Measurements from ENCODE around the gene ZBTB8OS. TPM values are rescaled to one million over a fixed set of nuclear protein-coding genes. Genes with fewer than 3 reads are reported as not detected.

Gene ZBTB8OS
- total and polyA plus RNA-seq, 2 donors (not counting 1 experiment from before 2014, with no cell fraction given) = 38.0 to 92.3 TPM

DNA sequence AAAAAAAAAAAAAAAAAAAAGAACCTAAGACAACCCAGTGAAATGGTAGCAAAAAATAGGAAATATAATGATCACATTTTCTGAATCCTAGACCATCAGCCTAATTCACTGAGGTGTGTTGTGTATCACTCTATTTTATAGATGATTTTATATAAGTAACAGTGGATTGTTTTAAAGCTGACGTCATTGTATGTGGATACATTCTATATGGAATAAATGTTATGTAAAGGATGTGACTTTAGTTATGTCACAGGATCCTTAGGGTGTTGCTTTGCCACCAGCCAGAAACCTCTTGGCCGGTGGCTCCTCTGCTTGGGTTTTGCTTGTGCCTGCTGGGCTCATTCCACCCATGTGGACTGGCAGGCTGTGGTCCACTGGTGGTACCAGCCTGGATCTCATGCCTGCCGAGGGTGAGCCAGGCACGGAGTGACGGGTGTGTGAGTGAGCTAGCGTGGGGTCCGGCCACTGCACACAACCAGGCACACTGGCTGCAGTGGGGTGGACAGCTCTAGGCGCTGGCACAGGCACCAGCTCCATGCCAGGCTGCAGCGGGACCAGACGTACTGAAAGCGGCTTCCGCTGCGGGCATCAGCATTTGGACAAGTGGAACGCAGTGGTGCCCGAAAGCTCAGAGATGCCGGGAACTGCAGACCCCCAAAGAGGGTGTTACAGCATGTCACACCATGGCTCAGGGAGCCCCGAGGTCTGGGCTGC, 44.5 kb downstream of the ZBTB8OS start:
- Histone ChIP-seq H3K36me3 (ENCODE audit: control insufficient read depth, insufficient read depth, low read length) (peaks cover 2% of the 10 kb centered on the region), H3K4me2 (ENCODE audit: extremely low read depth, insufficient read depth, low read length) (no peak overlapping the region), H3K79me2 (ENCODE audit: control insufficient read depth, insufficient read depth, low read length) (no peaks in the 10 kb centered on the region), H3K27ac (ENCODE audit: insufficient read depth, low read length) (no peak overlapping the region), H3K9me3 (ENCODE audit: control insufficient read depth, insufficient read depth, low read depth, low read length) (no peaks in the 10 kb centered on the region), H4K20me1 (ENCODE audit: control insufficient read depth, extremely low read depth, insufficient read depth, low read length) (no peaks in the 10 kb centered on the region), H3K4me1 (ENCODE audit: control insufficient read depth, extremely low read depth, insufficient read depth, low read length) (no peaks in the 10 kb centered on the region), H3K4me3 (replicated peaks in 1 of 4; ENCODE audit: control extremely low read depth in 1 of 4, insufficient read depth in 1 of 4, low read depth in 3 of 4, low read length in 4 of 4) (no peak overlapping the region), H2AFZ (ENCODE audit: low read length) (no peak overlapping the region), H3K9ac (ENCODE audit: insufficient read depth, low read length) (no peak overlapping the region), H3K27me3 (ENCODE audit: control insufficient read depth, insufficient read depth, low read length) (no peaks in the 10 kb centered on the region)
- no peak for DNase-seq (ENCODE audit: low read depth in 2 of 2)
- TF ChIP-seq EZH2 (IDR thresholded peaks at IDR 0.05; ENCODE audit: low read length, missing control alignments) = no peak
- TF ChIP-seq CTCF (conservative IDR thresholded peaks at IDR 0.05 in 1 of 2, IDR thresholded peaks at IDR 0.05 in 1 of 2; ENCODE audit: low read depth in 1 of 2, low read length in 2 of 2) = no peak

DNA sequence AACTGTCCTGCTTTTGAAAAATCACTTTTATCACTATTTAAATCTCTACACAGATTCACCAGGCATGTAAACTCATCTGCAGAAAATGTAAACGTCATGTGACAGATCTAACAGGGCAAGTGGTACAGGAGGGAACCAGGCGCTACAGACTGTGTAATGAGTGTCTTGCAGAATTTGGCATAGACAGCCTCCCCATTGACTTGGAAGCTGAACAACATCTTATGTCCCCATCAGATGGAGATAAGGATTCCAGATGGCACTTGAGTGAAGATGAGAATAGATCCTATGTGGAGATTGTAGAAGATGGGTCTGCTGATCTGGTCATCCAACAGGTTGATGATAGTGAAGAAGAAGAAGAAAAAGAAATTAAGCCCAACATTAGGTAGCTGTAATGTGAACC, 50.3 kb downstream of the ZBTB8OS start:
- H3K9ac ChIP-seq (ENCODE audit: insufficient read depth, low read length) = no peak overlapping the region
- no peaks in the 10 kb centered on the region for H3K4me1 ChIP-seq (ENCODE audit: control insufficient read depth, extremely low read depth, insufficient read depth, low read length)
- no peaks in the 10 kb centered on the region for H3K36me3 ChIP-seq (ENCODE audit: control insufficient read depth, insufficient read depth, low read length)
- DNase-seq (ENCODE audit: low read depth in 2 of 2) = no peak
- no peaks in the 10 kb centered on the region for H3K9me3 ChIP-seq (ENCODE audit: control insufficient read depth, insufficient read depth, low read depth, low read length)
- H3K4me3 ChIP-seq (replicated peaks in 1 of 4; ENCODE audit: control extremely low read depth in 1 of 4, insufficient read depth in 1 of 4, low read depth in 3 of 4, low read length in 4 of 4) = no peak overlapping the region
- H3K27ac ChIP-seq (ENCODE audit: insufficient read depth, low read length) = no peak overlapping the region
- no peaks in the 10 kb centered on the region for H4K20me1 ChIP-seq (ENCODE audit: control insufficient read depth, extremely low read depth, insufficient read depth, low read length)
- no peak for TF ChIP-seq EZH2 (IDR thresholded peaks at IDR 0.05; ENCODE audit: low read length, missing control alignments)
- TF ChIP-seq CTCF (conservative IDR thresholded peaks at IDR 0.05 in 1 of 2, IDR thresholded peaks at IDR 0.05 in 1 of 2; ENCODE audit: low read depth in 1 of 2, low read length in 2 of 2) = no peak
- H3K4me2 ChIP-seq (ENCODE audit: extremely low read depth, insufficient read depth, low read length) = no peak overlapping the region
- no peaks in the 10 kb centered on the region for H3K27me3 ChIP-seq (ENCODE audit: control insufficient read depth, insufficient read depth, low read length)
- H3K79me2 ChIP-seq (ENCODE audit: control insufficient read depth, insufficient read depth, low read length) = no peaks in the 10 kb centered on the region
- H2AFZ ChIP-seq (ENCODE audit: low read length) = no peak overlapping the region

DNA sequence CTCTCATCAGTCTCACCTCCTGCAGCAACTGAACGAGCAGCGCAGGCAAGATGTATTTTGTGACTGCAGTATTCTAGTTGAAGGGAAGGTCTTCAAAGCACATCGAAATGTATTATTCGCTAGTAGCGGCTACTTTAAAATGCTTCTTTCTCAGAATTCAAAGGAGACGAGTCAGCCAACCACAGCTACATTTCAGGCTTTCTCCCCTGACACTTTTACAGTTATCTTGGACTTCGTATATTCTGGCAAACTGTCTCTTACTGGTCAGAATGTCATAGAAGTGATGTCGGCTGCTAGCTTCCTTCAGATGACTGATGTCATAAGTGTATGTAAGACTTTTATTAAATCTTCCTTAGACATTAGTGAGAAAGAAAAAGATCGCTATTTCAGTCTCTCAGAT, 57.4 kb downstream of the ZBTB8OS start:
- TF ChIP-seq CTCF (conservative IDR thresholded peaks at IDR 0.05 in 1 of 2, IDR thresholded peaks at IDR 0.05 in 1 of 2; ENCODE audit: low read depth in 1 of 2, low read length in 2 of 2) (no peak), EZH2 (IDR thresholded peaks at IDR 0.05; ENCODE audit: low read length, missing control alignments) (no peak)
- no peaks in the 10 kb centered on the region for H3K27me3 ChIP-seq (ENCODE audit: control insufficient read depth, insufficient read depth, low read length)
- no peaks in the 10 kb centered on the region for H3K79me2 ChIP-seq (ENCODE audit: control insufficient read depth, insufficient read depth, low read length)

More for the DNA sequence above, 57.4 kb downstream of the ZBTB8OS start:
- H3K9me3 ChIP-seq (ENCODE audit: control insufficient read depth, insufficient read depth, low read depth, low read length) = no peaks in the 10 kb centered on the region
- H3K4me3 ChIP-seq (replicated peaks in 1 of 4; ENCODE audit: control extremely low read depth in 1 of 4, insufficient read depth in 1 of 4, low read depth in 3 of 4, low read length in 4 of 4) = no peak overlapping the region
- H2AFZ ChIP-seq (ENCODE audit: low read length) = no peak overlapping the region
- no peak overlapping the region for H3K27ac ChIP-seq (ENCODE audit: insufficient read depth, low read length)
- peak; percentile 17 to 48 for DNase-seq (ENCODE audit: low read depth in 2 of 2)
- H3K9ac ChIP-seq (ENCODE audit: insufficient read depth, low read length) = no peak overlapping the region
- no peaks in the 10 kb centered on the region for H4K20me1 ChIP-seq (ENCODE audit: control insufficient read depth, extremely low read depth, insufficient read depth, low read length)
- H3K4me1 ChIP-seq (ENCODE audit: control insufficient read depth, extremely low read depth, insufficient read depth, low read length) = no peaks in the 10 kb centered on the region
- no peak overlapping the region for H3K4me2 ChIP-seq (ENCODE audit: extremely low read depth, insufficient read depth, low read length)
- H3K36me3 ChIP-seq (ENCODE audit: control insufficient read depth, insufficient read depth, low read length) = no peaks in the 10 kb centered on the region
